DND-41 (cell line): ENCODE data around the gene ATP13A1.
"Not testable (repeated sequence)": the region's sequence is repeated elsewhere in the genome, so short reads cannot be mapped to it uniquely, and the experiment has no call there.

ENCODE experiments used
- ATAC-seq: fragments of 200-7000 bp; cut with Tn5 transposase; 3 replicates; pipeline ENCODE4 v1.9.1; 2021; ENCODE audit warnings: low read depth; ENCODE audit not compliant: insufficient read depth
- DNase-seq: peaks from one replicate; pipeline ENCODE4 v3.0.0-alpha.2; 2020
- H2AFZ ChIP-seq: 2 replicates; pipeline ENCODE4 v1.6.0; 2012; ENCODE audit warnings: low read depth, low read length
- H3K27ac ChIP-seq: 2 replicates; pipeline ENCODE4 v1.5.1; 2012; ENCODE audit warnings: low read length, inconsistent platforms
- H3K27me3 ChIP-seq: fragments of 200-600 bp; sonication (generic); 2 replicates; pipeline ENCODE4 v1.6.0; 2012; ENCODE audit warnings: low read length, mild to moderate bottlenecking, inconsistent platforms; ENCODE audit not compliant: insufficient read depth, poor library complexity
- H3K36me3 ChIP-seq: 2 replicates; pipeline ENCODE4 v1.5.1; 2012; ENCODE audit warnings: low read length, inconsistent platforms; ENCODE audit not compliant: insufficient read depth
- H3K4me1 ChIP-seq: 2 replicates; pipeline ENCODE4 v1.5.1; 2012; ENCODE audit warnings: mild to moderate bottlenecking, low read length; ENCODE audit not compliant: insufficient read depth
- H3K4me2 ChIP-seq: 2 replicates; pipeline ENCODE4 v1.6.0; 2012; ENCODE audit warnings: mild to moderate bottlenecking, moderate library complexity, low read length, inconsistent platforms; ENCODE audit not compliant: insufficient read depth
- H3K4me3 ChIP-seq, 2 experiments: fragments of 200-600 bp in 1 of 2; shearing (Covaris generic) in 1 of 2; 2 replicates each; pipeline ENCODE4 v1.5.1; 2012 to 2016; ENCODE audit warnings: inconsistent platforms in 2 of 2, low read length in 2 of 2, mild to moderate bottlenecking in 2 of 2, low read depth in 1 of 2, moderate library complexity in 1 of 2
- H3K79me2 ChIP-seq: 2 replicates; pipeline ENCODE4 v1.6.0; 2012; ENCODE audit warnings: low read length, inconsistent platforms; ENCODE audit not compliant: insufficient read depth
- H3K9ac ChIP-seq: 2 replicates; pipeline ENCODE4 v1.6.0; 2012; ENCODE audit warnings: low read depth, mild to moderate bottlenecking, inconsistent platforms, low read length, moderate library complexity
- H3K9me3 ChIP-seq: 2 replicates; pipeline ENCODE4 v1.5.1; 2012; ENCODE audit warnings: low read length, moderate library complexity, mild to moderate bottlenecking, inconsistent platforms; ENCODE audit not compliant: insufficient read depth, severe bottlenecking
- H4K20me1 ChIP-seq: 2 replicates; pipeline ENCODE4 v1.6.0; 2012; ENCODE audit warnings: low read length; ENCODE audit not compliant: insufficient read depth
- CTCF ChIP-seq: IDR thresholded peaks from 2 replicates; pipeline ENCODE4 v1.5.1; 2012; ENCODE audit warnings: borderline replicate concordance, low read length, moderate library complexity, mild to moderate bottlenecking; ENCODE audit not compliant: poor library complexity, severe bottlenecking; ENCODE audit errors: extremely low read depth
- EZH2 ChIP-seq: IDR thresholded peaks from 3 replicates; pipeline ENCODE4 v1.6.1; 2012; ENCODE audit warnings: borderline replicate concordance, low read depth, mild to moderate bottlenecking, moderate library complexity, low read length, inconsistent platforms; ENCODE audit not compliant: severe bottlenecking

ATP13A1 gene

GRCh38 chr19:19610376-19611202 lies 52.9 kb downstream of the ATP13A1 start:
- Histone ChIP-seq H3K4me1 (peaks cover 13% of the 10 kb centered on the region), H3K36me3 (peaks cover 3% of the 10 kb centered on the region; the same call in 1 of the 2 replicates), H3K9ac (no peak overlapping the region), H4K20me1 (no peaks in the 10 kb centered on the region), H2AFZ (no peak overlapping the region), H3K27ac (no peak overlapping the region), H3K79me2 (peaks cover 11% of the 10 kb centered on the region; the same call in 1 of the 2 replicates), H3K4me3 (no peak overlapping the region), H3K9me3 (no peaks in the 10 kb centered on the region), H3K27me3 (no peaks in the 10 kb centered on the region), H3K4me2 (no peak overlapping the region)
- no peak for ATAC-seq
- no peak for TF ChIP-seq CTCF
- no peak for DNase-seq

- H3K4me3 ChIP-seq, H3K9me3 ChIP-seq, DNase-seq, H3K4me2 ChIP-seq, ATAC-seq, H2AFZ ChIP-seq, H3K36me3 ChIP-seq, H3K9ac ChIP-seq, H3K27me3 ChIP-seq, H4K20me1 ChIP-seq, H3K79me2 ChIP-seq: not testable (repeated sequence)
- peak overlapping the region; percentile 61 for H3K27ac ChIP-seq
- H3K4me1 ChIP-seq = peaks cover 13% of the 10 kb centered on the region
These were observed 56.8 kb downstream of the ATP13A1 start for GRCh38 chr19:19606686-19607085.

- Histone ChIP-seq H3K4me2 (no peak overlapping the region), H3K36me3 (peaks cover 3% of the 10 kb centered on the region; the same call in 1 of the 2 replicates), H3K9me3 (no peaks in the 10 kb centered on the region), H4K20me1 (no peaks in the 10 kb centered on the region), H3K4me1 (peaks cover 13% of the 10 kb centered on the region), H3K4me3 (no peak overlapping the region), H3K27ac (peak overlapping the region; percentile 61), H3K27me3 (no peaks in the 10 kb centered on the region), H3K79me2 (peaks cover 3% of the 10 kb centered on the region; the same call in 1 of the 2 replicates), H2AFZ (no peak overlapping the region), H3K9ac (no peak overlapping the region)
- TF ChIP-seq EZH2 (no peak), CTCF (no peak)
- peak; percentile 57 for DNase-seq
- ATAC-seq = peak; percentile 83
These were observed 57.5 kb downstream of the ATP13A1 start for GRCh38 chr19:19606021-19606420.

- no peak overlapping the region for H3K4me2 ChIP-seq
These were observed 60.7 kb downstream of the ATP13A1 start for GRCh38 chr19:19602713-19603324.

More at GRCh38 chr19:19602713-19603324, 60.7 kb downstream of the ATP13A1 start:
- Histone ChIP-seq H3K27ac (no peak overlapping the region), H2AFZ (no peak overlapping the region), H3K79me2 (no peaks in the 10 kb centered on the region), H3K36me3 (peaks cover 7% of the 10 kb centered on the region; the same call in 1 of the 2 replicates), H3K4me1 (peaks cover 13% of the 10 kb centered on the region), H3K27me3 (no peaks in the 10 kb centered on the region), H3K9me3 (no peaks in the 10 kb centered on the region), H4K20me1 (no peaks in the 10 kb centered on the region), H3K4me3 (no peak overlapping the region), H3K9ac (no peak overlapping the region)
- no peak for TF ChIP-seq EZH2
- TF ChIP-seq CTCF = no peak
- ATAC-seq = no peak
- DNase-seq = no peak
